ENCODE data around the gene ATXN7L1.

DNA sequence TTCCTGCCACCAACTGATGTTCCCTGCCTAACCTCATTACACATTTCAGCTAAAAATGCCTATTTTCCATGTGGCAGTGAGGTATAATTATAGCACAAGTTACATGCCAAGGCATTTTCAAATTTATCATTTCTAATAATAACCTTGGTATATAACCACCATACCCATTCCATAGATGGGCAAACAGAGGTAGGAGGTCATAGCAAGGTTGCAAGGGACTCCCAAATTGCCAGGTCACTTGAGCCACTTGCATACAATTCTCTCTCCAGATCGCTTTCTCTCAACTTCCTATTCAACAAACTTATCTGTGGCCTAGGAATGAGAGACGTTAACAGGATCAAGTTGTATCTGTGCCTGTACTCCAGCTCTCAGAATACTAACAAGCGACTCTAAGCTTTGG is 108.3 kb downstream of the ATXN7L1 start:
- TF ChIP-seq SMC3 (IDR thresholded peaks at IDR 0.05; ENCODE audit: low read depth, low read length) (no peak), REST (IDR thresholded peaks at IDR 0.05; ENCODE audit: low read depth, low read length) (no peak), JUND (IDR thresholded peaks at IDR 0.05) (no peak), GATA2 (CRISPR knock-in tag; IDR thresholded peaks at IDR 0.05) (no peak), EP300 (IDR thresholded peaks at IDR 0.05; ENCODE audit: borderline replicate concordance in 1 of 2, low read depth in 1 of 2, low read length in 1 of 2) (no peak), MAX (IDR thresholded peaks at IDR 0.05; ENCODE audit: low read depth) (no peak), CHD2 (IDR thresholded peaks at IDR 0.05; ENCODE audit: low read length, partially characterized antibody) (no peak), TEAD4 (IDR thresholded peaks at IDR 0.05; ENCODE audit: borderline replicate concordance, insufficient read depth) (no peak), EZH2phosphoT487 (IDR thresholded peaks at IDR 0.05; ENCODE audit: borderline replicate concordance, low read depth) (no peak), RFX5 (IDR thresholded peaks at IDR 0.05; ENCODE audit: low read length) (no peak), TCF12 (IDR thresholded peaks at IDR 0.05) (no peak)
- TF ChIP-seq, protein P1, sequence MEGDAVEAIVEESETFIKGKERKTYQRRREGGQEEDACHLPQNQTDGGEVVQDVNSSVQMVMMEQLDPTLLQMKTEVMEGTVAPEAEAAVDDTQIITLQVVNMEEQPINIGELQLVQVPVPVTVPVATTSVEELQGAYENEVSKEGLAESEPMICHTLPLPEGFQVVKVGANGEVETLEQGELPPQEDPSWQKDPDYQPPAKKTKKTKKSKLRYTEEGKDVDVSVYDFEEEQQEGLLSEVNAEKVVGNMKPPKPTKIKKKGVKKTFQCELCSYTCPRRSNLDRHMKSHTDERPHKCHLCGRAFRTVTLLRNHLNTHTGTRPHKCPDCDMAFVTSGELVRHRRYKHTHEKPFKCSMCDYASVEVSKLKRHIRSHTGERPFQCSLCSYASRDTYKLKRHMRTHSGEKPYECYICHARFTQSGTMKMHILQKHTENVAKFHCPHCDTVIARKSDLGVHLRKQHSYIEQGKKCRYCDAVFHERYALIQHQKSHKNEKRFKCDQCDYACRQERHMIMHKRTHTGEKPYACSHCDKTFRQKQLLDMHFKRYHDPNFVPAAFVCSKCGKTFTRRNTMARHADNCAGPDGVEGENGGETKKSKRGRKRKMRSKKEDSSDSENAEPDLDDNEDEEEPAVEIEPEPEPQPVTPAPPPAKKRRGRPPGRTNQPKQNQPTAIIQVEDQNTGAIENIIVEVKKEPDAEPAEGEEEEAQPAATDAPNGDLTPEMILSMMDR (IDR thresholded peaks at IDR 0.05) = no peak

All from SK-N-SH (cell line).